Retinal pigment epithelial cell (primary cell): ENCODE data around the gene CCL15.

Source experiments
- DNase-seq: peaks from one replicate; pipeline ENCODE4 v3.0.0-alpha.2; 2010; ENCODE audit warnings: low read depth
- H3K4me3 ChIP-seq: 2 replicates; pipeline ENCODE4 v1.5.1; 2011; ENCODE audit warnings: mild to moderate bottlenecking, low read length, control low read depth, moderate library complexity
- TF ChIP-seq, protein P1 (sequence below): conservative IDR thresholded peaks from 2 replicates; pipeline ENCODE4 v1.5.1; 2011; ENCODE audit warnings: low read depth, low read length, control low read depth, inconsistent platforms

CCL15 gene

GRCh38 chr17:35948092-35948491, 53.3 kb downstream of the CCL15 start:
- no peak for DNase-seq
- H3K4me3 ChIP-seq, result no peak overlapping the region
- TF ChIP-seq, protein P1, sequence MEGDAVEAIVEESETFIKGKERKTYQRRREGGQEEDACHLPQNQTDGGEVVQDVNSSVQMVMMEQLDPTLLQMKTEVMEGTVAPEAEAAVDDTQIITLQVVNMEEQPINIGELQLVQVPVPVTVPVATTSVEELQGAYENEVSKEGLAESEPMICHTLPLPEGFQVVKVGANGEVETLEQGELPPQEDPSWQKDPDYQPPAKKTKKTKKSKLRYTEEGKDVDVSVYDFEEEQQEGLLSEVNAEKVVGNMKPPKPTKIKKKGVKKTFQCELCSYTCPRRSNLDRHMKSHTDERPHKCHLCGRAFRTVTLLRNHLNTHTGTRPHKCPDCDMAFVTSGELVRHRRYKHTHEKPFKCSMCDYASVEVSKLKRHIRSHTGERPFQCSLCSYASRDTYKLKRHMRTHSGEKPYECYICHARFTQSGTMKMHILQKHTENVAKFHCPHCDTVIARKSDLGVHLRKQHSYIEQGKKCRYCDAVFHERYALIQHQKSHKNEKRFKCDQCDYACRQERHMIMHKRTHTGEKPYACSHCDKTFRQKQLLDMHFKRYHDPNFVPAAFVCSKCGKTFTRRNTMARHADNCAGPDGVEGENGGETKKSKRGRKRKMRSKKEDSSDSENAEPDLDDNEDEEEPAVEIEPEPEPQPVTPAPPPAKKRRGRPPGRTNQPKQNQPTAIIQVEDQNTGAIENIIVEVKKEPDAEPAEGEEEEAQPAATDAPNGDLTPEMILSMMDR, result no peak
